GM18499 (cell line): ENCODE results near the gene CNTN3.

Experiments used
- ATAC-seq: cut with Tn5 transposase; IDR thresholded peaks from one replicate; pipeline ENCODE4 v1.9.1; 2021; ENCODE audit warnings: moderate number of reproducible peaks; ENCODE audit not compliant: insufficient read depth, unreplicated experiment

Gene CNTN3

DNA sequence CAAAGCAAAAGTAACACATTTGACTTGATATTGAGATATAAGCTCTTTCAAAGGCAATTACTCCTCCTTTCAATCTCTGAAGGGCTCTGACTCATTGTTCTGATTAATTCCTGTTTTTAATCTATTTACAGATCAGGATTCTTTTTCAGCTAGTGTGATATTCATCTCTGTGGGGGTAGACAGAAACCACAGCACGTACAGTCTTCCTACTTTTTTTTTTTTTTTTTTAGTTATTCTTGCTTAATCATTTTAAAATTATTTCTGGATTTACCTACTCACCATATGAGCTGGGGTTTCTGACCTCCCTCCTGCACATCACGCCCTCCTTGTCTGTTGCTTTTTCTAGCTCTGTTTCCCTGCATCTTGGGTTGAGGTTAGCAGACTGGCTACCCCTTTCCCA is 1.4 kb downstream of the CNTN3 start:
- ATAC-seq: no peak

DNA sequence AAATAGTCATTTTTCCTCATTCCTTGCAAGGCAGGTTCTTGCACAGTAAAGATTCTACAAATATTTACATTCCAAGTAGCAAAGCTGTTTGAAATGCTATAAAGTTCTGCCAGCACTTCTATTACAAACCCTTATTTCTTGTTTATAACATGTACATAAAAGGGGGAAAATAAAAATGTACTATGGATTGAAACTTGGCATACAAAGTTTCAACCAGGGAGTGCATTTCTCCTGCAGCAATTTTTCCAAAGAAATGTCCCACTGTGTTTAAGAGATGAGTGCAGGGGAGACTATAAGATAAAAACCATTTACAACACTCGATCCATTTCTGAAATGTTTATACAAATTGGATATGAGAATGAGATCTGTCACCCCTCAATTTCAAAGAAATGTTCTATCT is 3.3 kb downstream of the CNTN3 start:
- ATAC-seq: no peak

DNA sequence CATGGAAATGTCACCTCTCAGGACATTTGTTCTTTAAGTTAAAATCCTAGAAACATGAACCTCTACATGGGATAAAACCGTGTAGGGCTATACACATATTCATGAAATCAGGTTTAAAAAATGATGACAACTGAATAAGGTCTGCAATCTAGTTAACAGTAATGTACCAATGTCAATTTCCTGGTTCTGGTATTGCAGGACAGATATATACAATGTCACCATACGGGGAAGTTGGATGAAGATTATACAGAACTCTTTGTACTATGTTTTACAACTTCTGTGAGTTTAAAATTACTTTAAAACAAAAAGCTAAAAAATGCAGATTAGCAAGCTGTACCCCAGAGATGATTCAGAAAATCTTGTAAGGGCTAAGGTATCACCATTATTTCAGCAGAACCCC is 6.7 kb downstream of the CNTN3 start:
- ATAC-seq: no peak

DNA sequence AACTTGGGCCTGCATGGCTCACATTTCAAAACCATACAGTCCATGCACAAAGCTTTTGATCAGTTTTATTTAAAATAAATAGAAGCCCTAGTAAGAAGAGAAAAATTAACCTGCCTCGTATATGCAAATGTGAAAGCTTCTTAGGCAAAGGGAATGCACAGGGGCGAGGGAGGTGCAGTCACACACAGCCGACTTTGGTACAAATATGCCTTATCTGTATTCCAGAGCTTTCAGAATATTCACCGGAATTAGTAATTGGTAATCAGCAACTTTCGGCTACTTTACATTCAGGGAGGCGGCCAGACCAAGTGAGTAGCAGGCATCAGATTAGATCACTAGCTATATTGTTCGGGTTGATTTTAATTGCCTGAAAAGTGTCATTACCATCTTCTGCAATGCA is 7.5 kb downstream of the CNTN3 start:
- ATAC-seq: no peak

DNA sequence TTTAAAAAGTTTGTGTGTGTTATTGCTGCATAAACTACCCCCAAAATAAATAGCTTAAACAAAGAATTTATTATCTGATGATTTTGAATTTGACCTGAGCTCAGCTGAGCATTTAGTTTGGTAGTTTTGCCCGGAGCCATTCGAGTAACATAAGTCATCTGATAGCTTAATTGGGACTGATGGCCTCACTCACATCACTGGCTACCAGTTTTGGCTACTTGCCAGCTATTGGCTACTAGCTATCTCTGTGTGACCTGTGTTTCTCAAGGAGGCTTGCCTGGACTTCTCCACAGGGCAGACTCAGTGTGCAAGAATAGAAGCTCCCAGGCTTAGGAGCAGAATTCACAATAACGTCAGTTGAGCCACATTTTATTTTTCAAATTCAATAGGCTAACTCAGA is 9.0 kb downstream of the CNTN3 start:
- no peak for ATAC-seq

DNA sequence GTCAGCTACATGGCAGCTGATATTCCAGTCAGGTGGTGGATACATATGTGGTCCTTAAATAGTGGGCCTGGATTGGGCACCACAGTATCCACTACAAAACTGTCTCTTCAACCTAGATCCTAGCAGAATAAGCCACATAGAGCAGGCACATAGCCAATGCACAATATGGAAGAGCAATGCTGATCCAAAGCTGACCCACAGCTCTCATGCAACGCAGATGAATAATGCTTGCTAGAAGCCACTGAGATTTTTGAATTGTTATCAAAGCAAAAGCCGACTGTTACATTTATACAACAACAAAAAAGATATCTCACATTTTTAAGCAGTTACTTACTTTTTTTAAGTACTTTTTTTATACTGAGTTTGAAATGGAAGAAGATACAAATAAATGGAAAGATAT is 11.2 kb downstream of the CNTN3 start:
- no peak for ATAC-seq

DNA sequence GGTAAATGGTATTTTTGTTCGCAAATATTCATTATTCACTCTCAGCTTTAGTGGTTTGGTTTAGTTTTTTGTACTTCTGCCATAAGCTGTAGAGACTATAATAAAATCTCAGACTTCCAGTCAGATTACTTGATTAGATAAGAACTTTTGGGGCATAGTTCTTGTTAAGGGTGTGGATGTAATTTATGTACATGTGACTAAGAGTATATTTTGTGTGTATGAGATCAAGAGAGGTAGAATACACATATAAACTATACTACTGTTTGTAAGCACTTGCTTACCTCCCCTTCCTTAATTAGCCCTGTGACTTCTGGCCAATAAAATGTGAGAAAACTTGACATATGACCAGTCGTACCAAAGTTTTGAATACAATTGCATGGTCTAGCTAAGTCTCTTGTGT is 12.0 kb downstream of the CNTN3 start:
- no peak for ATAC-seq

DNA sequence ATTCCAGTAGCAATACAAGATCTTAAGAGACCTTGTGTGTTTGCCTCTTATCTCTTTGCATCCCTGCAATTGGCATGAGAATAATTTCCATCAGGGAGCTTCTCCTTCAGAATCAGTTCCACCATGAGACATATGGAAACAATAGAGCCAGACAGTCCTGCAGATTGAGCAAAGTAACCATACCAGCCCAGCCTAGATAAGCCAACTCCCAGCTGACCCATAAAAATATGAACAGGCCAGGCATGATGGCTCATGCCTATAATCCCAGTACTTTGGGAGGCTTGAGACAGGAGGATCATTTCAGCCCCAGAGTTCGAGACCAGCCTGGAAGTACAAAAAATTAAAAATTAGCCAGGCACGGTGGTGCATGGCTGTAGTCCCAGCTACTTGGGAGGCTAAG is 12.7 kb downstream of the CNTN3 start:
- ATAC-seq: no peak

DNA sequence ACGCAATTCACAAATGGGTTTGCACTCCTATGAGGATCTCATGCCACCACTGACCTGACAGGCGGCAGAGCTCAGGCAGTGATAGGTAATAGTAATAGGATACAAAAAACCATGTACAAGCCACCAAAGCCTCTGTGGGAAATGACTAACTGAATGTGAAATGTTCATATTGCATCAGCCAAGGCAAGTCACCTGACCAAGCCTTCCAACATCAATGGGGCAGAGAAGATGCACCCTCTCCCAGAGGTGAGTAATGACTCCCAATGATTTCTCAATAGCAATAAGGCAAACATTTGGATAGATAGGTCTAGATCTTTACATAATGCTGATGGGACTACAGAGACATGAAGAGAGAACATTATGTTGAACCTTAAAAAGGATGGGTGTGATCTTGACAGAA is 14.9 kb downstream of the CNTN3 start:
- ATAC-seq: no peak

DNA sequence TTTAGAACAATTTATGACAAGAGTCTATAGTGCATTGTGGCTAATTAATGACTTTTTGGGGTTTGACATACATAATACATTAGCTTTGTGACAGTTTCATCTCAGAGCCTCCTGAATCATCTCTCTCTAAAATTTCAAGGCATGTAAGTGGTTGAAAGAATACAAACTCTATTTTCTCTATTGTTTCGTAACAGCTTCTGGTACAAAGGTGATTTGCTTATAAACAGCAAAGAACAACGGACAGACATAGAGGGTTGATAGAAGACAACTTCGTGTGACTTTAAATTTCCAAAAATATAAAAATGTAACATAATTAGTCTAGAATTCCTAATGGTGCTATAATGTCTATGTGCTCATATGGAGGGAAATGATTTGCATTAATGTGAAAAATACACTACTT is 21.3 kb downstream of the CNTN3 start:
- no peak for ATAC-seq

DNA sequence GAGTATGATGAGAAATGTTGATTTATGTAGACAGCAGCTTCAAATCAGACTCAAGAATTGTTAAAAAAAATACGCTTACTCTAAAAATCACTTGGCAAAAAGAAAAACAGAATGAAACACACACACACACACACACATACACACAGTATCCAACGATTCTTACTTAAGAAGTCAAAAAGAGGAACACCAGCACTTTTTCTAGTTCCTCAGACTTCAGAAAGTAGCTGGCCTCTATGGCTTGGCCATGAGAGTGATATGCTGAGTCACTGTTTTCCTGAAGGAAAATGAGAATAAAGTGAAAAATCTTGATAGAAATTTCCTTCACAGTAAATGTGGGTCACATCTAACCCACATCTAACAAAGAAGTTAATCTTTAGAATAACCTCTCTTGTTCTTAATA is 22.1 kb downstream of the CNTN3 start:
- no peak for ATAC-seq

DNA sequence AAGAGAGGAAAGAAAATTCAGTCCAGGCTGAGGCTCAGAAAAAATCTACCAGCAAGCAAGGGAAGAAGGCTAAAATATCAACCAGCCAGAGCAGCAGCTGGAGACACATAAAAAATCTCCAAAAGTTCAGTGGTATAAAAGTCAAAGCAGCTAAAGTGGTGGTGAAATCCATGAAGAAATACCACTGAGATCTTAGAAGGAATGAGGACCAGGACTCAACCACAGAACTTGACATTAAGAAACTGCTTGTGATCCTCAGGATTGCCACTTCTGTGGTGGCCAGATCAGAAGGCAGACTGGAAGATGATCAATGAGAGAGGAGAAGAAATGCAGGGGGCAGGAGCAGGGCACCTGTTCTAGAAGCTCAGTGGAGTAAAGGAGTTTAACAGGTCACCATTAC is 22.5 kb downstream of the CNTN3 start:
- ATAC-seq: no peak

DNA sequence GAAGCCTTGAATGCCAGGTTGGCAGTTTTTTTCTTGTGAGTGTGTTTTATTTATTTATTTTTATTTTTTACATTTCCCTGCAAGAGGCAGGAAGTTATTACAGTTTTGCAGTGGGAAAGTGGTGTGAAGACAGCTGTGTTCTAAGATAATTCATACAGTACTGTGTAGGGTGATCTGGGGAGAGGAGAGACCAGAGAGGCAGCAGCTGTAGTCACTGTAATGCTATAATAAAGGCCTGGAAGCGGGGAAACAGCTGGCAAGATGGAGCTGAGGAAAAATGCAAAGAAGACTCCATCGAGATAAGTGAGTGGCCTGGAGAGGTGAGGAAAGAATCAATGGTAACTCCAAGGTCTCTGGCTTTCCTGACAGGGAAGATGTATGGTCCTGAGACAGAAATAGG is 23.1 kb downstream of the CNTN3 start:
- ATAC-seq: no peak

DNA sequence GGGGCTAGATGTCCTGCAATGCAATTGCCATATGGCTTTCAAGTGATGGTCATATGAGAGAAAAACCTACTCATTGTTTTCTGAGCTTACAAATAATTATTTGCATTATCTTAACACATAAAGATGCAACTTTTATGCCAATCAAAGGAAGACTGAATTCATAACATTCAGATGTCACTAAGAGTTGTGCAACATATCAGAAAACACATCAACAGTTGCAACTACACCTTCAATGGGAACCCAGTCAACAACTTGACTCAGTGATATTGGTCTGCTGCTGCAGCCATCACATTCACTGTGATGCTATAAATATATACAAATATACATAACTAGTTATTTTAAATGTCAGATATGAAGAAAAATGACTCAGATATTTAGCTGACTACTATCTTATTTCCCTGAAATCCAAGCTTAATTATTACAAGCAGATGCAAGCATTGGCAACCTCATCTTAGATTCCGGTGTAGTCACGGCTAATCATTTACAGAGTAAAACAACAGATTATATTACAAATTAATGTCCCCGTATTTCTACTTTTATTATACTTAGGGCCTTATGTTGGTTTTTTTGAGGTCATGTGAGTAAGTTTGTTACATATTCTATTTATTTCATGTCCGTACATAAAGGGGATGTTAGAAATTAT is 23.7 kb downstream of the CNTN3 start:
- ATAC-seq: no peak

DNA sequence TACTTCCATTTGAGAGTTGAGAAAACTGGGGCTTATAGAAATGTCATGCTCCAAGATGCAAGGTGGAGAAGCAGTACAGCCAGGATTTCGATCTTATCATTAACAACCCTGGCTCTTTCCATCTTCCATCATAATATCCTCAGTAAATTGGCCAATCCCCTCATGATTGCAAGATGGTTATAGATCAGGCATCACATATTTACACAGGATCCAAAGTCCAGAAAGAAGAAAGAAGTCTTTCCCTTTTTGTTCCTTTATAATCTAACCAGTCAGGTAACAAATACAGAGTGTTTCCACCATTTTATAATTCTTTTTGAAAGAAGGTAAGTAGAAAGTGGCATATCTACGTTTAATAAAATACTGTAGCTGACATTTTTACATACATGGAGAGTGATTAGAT is 29.7 kb downstream of the CNTN3 start:
- no peak for ATAC-seq

DNA sequence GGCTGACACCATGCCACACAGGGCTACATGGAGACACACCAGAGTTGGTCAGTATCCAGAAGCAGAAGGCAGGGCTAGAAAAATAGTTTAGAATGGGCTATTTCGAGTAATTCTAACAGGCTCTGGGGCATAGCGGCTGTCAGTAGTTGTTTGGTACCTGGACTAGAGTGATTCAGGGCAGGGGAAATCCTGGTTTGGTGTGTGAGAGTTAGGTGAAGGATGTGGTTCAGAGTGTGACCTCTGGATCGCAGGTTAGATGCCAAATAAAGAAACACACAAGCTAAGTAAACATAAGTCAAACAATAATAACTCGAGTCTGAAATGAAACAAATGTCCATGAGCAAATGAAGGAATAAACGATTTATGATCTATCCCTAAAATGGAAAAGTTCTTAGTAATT is 31.5 kb downstream of the CNTN3 start:
- no peak for ATAC-seq

DNA sequence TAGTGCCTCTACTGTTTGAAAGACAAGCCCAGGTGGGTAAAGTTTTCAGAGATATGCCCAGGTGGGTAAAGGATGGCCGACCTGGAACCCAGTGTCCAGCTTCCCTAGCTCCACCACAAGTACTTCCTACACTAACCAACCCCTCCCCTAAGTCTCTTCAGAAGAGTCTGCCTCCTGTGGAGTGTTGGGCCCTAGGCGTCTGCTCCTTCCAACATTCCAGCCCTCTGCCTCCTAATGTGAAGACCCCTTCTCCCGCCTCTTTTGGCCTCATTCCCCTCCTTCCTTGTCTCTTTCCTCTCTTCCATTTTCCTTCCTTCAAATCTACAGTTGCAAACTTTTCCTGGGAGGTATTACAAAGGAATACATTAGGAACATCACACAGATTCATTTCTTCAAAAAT is 38.6 kb downstream of the CNTN3 start:
- ATAC-seq: no peak

DNA sequence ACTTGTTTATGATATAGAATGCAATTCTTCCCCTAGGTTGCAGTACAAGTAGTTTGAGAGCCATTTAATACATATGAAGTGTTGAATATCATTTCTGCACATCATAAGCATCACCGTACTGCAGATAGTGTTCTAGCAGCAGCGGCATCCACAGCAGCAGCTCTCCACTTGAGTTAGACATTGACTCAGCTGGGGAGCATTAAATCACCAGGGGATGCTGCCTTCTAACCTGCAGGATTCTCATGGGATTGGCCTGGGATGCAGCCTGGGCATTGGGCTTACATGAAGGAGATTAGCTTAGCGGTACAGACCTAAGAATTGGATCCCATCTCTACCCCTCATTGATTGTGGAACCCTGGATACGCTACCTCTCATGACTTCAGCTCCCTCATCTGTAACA is 43.3 kb downstream of the CNTN3 start:
- no peak for ATAC-seq
